GM18907 (cell line): Measurements from ENCODE around the gene CORO7.
"Not testable (repeated sequence)": the region's sequence is repeated elsewhere in the genome, so short reads cannot be mapped to it uniquely, and the experiment has no call there.

Experiments used
- ATAC-seq: cut with Tn5 transposase; IDR thresholded peaks from one replicate; pipeline ENCODE4 v1.9.1; 2021; ENCODE audit warnings: mild to moderate bottlenecking, moderate library complexity; ENCODE audit not compliant: unreplicated experiment

CORO7 gene

GRCh38 chr16:4340443-4340842, 76.0 kb downstream of the CORO7 start:
- no peak for ATAC-seq

GRCh38 chr16:4339909-4340308, 76.5 kb downstream of the CORO7 start:
- ATAC-seq = no peak

GRCh38 chr16:4339455-4339854, 76.9 kb downstream of the CORO7 start:
- no peak for ATAC-seq

- no peak for ATAC-seq
Measured at GRCh38 chr16:4338712-4339299, 77.6 kb downstream of the CORO7 start.

GRCh38 chr16:4338125-4338582, 78.2 kb downstream of the CORO7 start:
- no peak for ATAC-seq

GRCh38 chr16:4337540-4338088, 78.8 kb downstream of the CORO7 start:
- no peak for ATAC-seq

GRCh38 chr16:4336701-4337539, 79.5 kb downstream of the CORO7 start:
- no peak for ATAC-seq

- ATAC-seq = no peak
Measured at GRCh38 chr16:4334724-4335495, 81.5 kb downstream of the CORO7 start.

- ATAC-seq = not testable (repeated sequence)
Measured at GRCh38 chr16:4333714-4334113, 82.7 kb downstream of the CORO7 start.

GRCh38 chr16:4333308-4333638, 83.1 kb downstream of the CORO7 start:
- ATAC-seq = no peak

- ATAC-seq = no peak
Measured at GRCh38 chr16:4332623-4333307, 83.6 kb downstream of the CORO7 start.

GRCh38 chr16:4332083-4332482, 84.3 kb downstream of the CORO7 start:
- no peak for ATAC-seq

- ATAC-seq = peak; percentile 55
Measured at GRCh38 chr16:4330277-4330874, 86.0 kb downstream of the CORO7 start.

GRCh38 chr16:4328782-4329775, 87.3 kb downstream of the CORO7 start:
- ATAC-seq = no peak

GRCh38 chr16:4328046-4328781, 88.2 kb downstream of the CORO7 start:
- no peak for ATAC-seq

GRCh38 chr16:4327386-4328045, 88.9 kb downstream of the CORO7 start:
- ATAC-seq = no peak

- no peak for ATAC-seq
Measured at GRCh38 chr16:4325253-4325758, 91.1 kb downstream of the CORO7 start.
